Spleen (tissue), 11 donors: ENCODE results near the gene RNASE2. TPM values are rescaled to one million over a fixed set of nuclear protein-coding genes. Genes with fewer than 3 reads are reported as not detected.

Experiments used
- polyA plus RNA-seq, 3 donors: library from polyadenylated mRNA; stranded (reverse); fragments of 200-250 nt; gene quantifications; one replicate each; pipeline ENCODE4 v1.2.1, GENCODE V29; 2013
- small RNA-seq, 4 donors: library from RNA; depleted of rRNA; stranded (forward); fragments of <200 nt; gene quantifications; one replicate each; pipeline ENCODE3, GENCODE V24; 2016
- total RNA-seq, 7 donors: library from RNA; depleted of rRNA in 3 of 7; stranded (reverse); fragments of >200 nt in 3 of 7; fragmentation: NEBNext Ultra II Directional in 4 of 7; extraction: Animal tissue kit (Norgen Biotek cat#: 25700) in 4 of 7; gene quantifications; one replicate each; pipeline versions ENCODE4 v1.1.0 to v1.2.1, GENCODE V29; 2016 to 2021
- donor health status: healthy with polysubstance abuse.
- donor health status: DM: no; HTN: no; CAD: no; lungs with moderate emphysema.
- donor health status: DM: no; HTN: no; CAD: no.
- donor health status: Bipolar disorder and iron deficiency.
- donor health status: healthy.
- donor health status: DM: no; HTN: no; CAD: no.
- donor health status: DM: yes; HTN: yes; CAD: no.

RNASE2 gene
- total and polyA plus RNA-seq, 10 donors: 4.5 to 27.6 (median 11.4) TPM

Small RNAs within 50 kb of the gene (small RNA-seq; reads per million reads assigned to genes)
- gene RN7SL189P: 0 reads per million in 4 donors

Other genes starting within 250 kb of the RNASE2 start
- gene EDDM3A, start 209.6 kb upstream of the RNASE2 start, total RNA-seq: not detected
- gene EDDM3A, start 209.6 kb upstream of the RNASE2 start, polyA plus RNA-seq: under 1 TPM in 1 of 3 donors, not detected in 2; 0.24 TPM
- not detected for gene EDDM3B, start 187.1 kb upstream of the RNASE2 start, total RNA-seq
- gene EDDM3B, start 187.1 kb upstream of the RNASE2 start, polyA plus RNA-seq: not detected
- gene RNASE6, start 174.2 kb upstream of the RNASE2 start, total RNA-seq: 100 to 1,000 TPM in 2 of 7 donors, 10 to 100 TPM in 5; 15.2 to 162 (median 40.5) TPM
- gene RNASE6, start 174.2 kb upstream of the RNASE2 start, polyA plus RNA-seq: 100 to 1,000 TPM in 1 of 3 donors, 10 to 100 TPM in 2; 45.4 to 193 (median 63.6) TPM
- 100 to 1,000 TPM; 145 to 497 (median 339) TPM for gene RNASE1, start 152.6 kb upstream of the RNASE2 start, total RNA-seq
- 100 to 1,000 TPM in 1 of 3 donors, 10 to 100 TPM in 2; 61.9 to 151 (median 79.0) TPM for gene RNASE1, start 152.6 kb upstream of the RNASE2 start, polyA plus RNA-seq
- gene RNASE3, start 64.1 kb upstream of the RNASE2 start, total RNA-seq: 10 to 100 TPM in 2 of 7 donors, 1 to 10 TPM in 5; 1.4 to 24.0 (median 2.7) TPM
- 1 to 10 TPM in 2 of 3 donors, under 1 TPM in 1; 0.62 to 2.8 (median 2.4) TPM for gene RNASE3, start 64.1 kb upstream of the RNASE2 start, polyA plus RNA-seq
- 100 to 1,000 TPM in 2 of 7 donors, 10 to 100 TPM in 5; 58.9 to 119 (median 73.0) TPM for gene METTL17, start 34.5 kb downstream of the RNASE2 start, total RNA-seq
- 10 to 100 TPM; 72.8 to 92.1 (median 82.2) TPM for gene METTL17, start 34.5 kb downstream of the RNASE2 start, polyA plus RNA-seq
- under 1 TPM in 1 of 7 donors, not detected in 6; 0.23 TPM for gene SLC39A2, start 43.8 kb downstream of the RNASE2 start, total RNA-seq
- gene SLC39A2, start 43.8 kb downstream of the RNASE2 start, polyA plus RNA-seq: under 1 TPM; 0.06 to 0.16 (median 0.15) TPM
- 100 to 1,000 TPM; 101 to 335 (median 270) TPM for gene NDRG2, start 69.6 kb downstream of the RNASE2 start, total RNA-seq
- 100 to 1,000 TPM in 1 of 3 donors, 10 to 100 TPM in 2; 72.4 to 174 (median 74.1) TPM for gene NDRG2, start 69.6 kb downstream of the RNASE2 start, polyA plus RNA-seq
- under 1 TPM in 3 of 7 donors, not detected in 4; 0.57 to 0.91 (median 0.76) TPM for gene TPPP2, start 74.7 kb downstream of the RNASE2 start, total RNA-seq
- under 1 TPM in 2 of 3 donors, not detected in 1; 0.09 to 0.22 TPM for gene TPPP2, start 74.7 kb downstream of the RNASE2 start, polyA plus RNA-seq
- gene RNASE13, start 79.3 kb downstream of the RNASE2 start, total RNA-seq: under 1 TPM in 1 of 7 donors, not detected in 6; 0.30 TPM
- gene RNASE13, start 79.3 kb downstream of the RNASE2 start, polyA plus RNA-seq: not detected
- gene RNASE7, start 86.9 kb downstream of the RNASE2 start, total RNA-seq: not detected
- gene RNASE7, start 86.9 kb downstream of the RNASE2 start, polyA plus RNA-seq: not detected
- not detected for gene RNASE8, start 102.3 kb downstream of the RNASE2 start, total RNA-seq
- not detected for gene RNASE8, start 102.3 kb downstream of the RNASE2 start, polyA plus RNA-seq
- 100 to 1,000 TPM in 4 of 7 donors, 10 to 100 TPM in 3; 57.0 to 151 (median 102) TPM for gene ARHGEF40, start 114.8 kb downstream of the RNASE2 start, total RNA-seq
- gene ARHGEF40, start 114.8 kb downstream of the RNASE2 start, polyA plus RNA-seq: 10 to 100 TPM in 2 of 3 donors, 1 to 10 TPM in 1; 9.8 to 47.1 (median 17.7) TPM
- 10 to 100 TPM; 10.7 to 26.7 (median 16.6) TPM for gene ZNF219, start 143.2 kb downstream of the RNASE2 start, total RNA-seq
- 10 to 100 TPM in 1 of 3 donors, 1 to 10 TPM in 2; 5.5 to 11.8 (median 5.5) TPM for gene ZNF219, start 143.2 kb downstream of the RNASE2 start, polyA plus RNA-seq
- 1 to 10 TPM in 1 of 7 donors, under 1 TPM in 1, not detected in 5; 0.57 to 1.5 TPM for gene TMEM253, start 145.6 kb downstream of the RNASE2 start, total RNA-seq
- under 1 TPM; 0.11 to 0.29 (median 0.15) TPM for gene TMEM253, start 145.6 kb downstream of the RNASE2 start, polyA plus RNA-seq
- not detected for gene OR5AU1, start 200.6 kb downstream of the RNASE2 start, total RNA-seq
- not detected for gene OR5AU1, start 200.6 kb downstream of the RNASE2 start, polyA plus RNA-seq